HepG2 (cell line): ENCODE results near the gene TULP3. TPM values are rescaled to one million over a fixed set of nuclear protein-coding genes. Genes with fewer than 3 reads are reported as not detected.

ENCODE experiments used
- DR1 ChIP-seq: sonication (generic); formaldehyde crosslinking; IDR thresholded peaks from 2 replicates; pipeline ENCODE4 v1.8.0; 2021; ENCODE audit warnings: mild to moderate bottlenecking, missing genetic modification reagents, inconsistent platforms
- DZIP1 ChIP-seq: sonication (generic); formaldehyde crosslinking; IDR thresholded peaks from 2 replicates; pipeline ENCODE4 v1.5.0; 2020; ENCODE audit warnings: mild to moderate bottlenecking, missing genetic modification reagents
- MBD4 ChIP-seq: IDR thresholded peaks from 2 replicates; pipeline ENCODE4 v1.6.1; 2012; ENCODE audit warnings: low read length, inconsistent platforms, borderline replicate concordance
- NCOA5 ChIP-seq: sonication (generic); formaldehyde crosslinking; IDR thresholded peaks from 2 replicates; pipeline ENCODE4 v1.4.0; 2020; ENCODE audit warnings: missing genetic modification reagents
- NR2F1 ChIP-seq, 2 experiments: fragments of 450-650 bp in 1 of 2; formaldehyde crosslinking in 1 of 2; IDR thresholded peaks; 2 replicates each; pipeline versions ENCODE4 v1.5.0 to v1.6.1; 2016 to 2020; ENCODE audit warnings: mild to moderate bottlenecking in 1 of 2, missing compliant biosample characterization in 1 of 2, missing genetic modification reagents in 1 of 2, moderate library complexity in 1 of 2
- POGK ChIP-seq: sonication (generic); formaldehyde crosslinking; conservative IDR thresholded peaks from 2 replicates; pipeline ENCODE4 v1.8.0; 2022; ENCODE audit warnings: mild to moderate bottlenecking, moderate library complexity, missing genetic modification reagents
- THAP9 ChIP-seq: sonication (generic); formaldehyde crosslinking; IDR thresholded peaks from 2 replicates; pipeline ENCODE4; 2020; ENCODE audit warnings: missing genetic modification reagents, mild to moderate bottlenecking, borderline replicate concordance
- TMF1 ChIP-seq: sonication (generic); formaldehyde crosslinking; IDR thresholded peaks from 2 replicates; pipeline ENCODE4 v1.8.1; 2022; ENCODE audit warnings: low read depth, missing genetic modification reagents
- ZBTB38 ChIP-seq: sonication (generic); formaldehyde crosslinking; IDR thresholded peaks from 2 replicates; pipeline ENCODE4 v1.5.1; 2020; ENCODE audit warnings: mild to moderate bottlenecking, missing genetic modification reagents
- ZKSCAN1 ChIP-seq: fragments of 150-350 bp; IDR thresholded peaks from 2 replicates; pipeline ENCODE4 v1.6.1; 2014; ENCODE audit warnings: low read length
- ZNF10 ChIP-seq: sonication (generic); formaldehyde crosslinking; IDR thresholded peaks from 2 replicates; pipeline ENCODE4 v1.4.0; 2020; ENCODE audit warnings: mild to moderate bottlenecking, low read depth, missing genetic modification reagents, borderline replicate concordance
- ZNF333 ChIP-seq: sonication (generic); formaldehyde crosslinking; IDR thresholded peaks from 2 replicates; pipeline ENCODE4 v1.4.0; 2020; ENCODE audit warnings: mild to moderate bottlenecking, missing genetic modification reagents, borderline replicate concordance
- ZNF362 ChIP-seq: sonication (generic); formaldehyde crosslinking; IDR thresholded peaks from 2 replicates; pipeline ENCODE4 v1.4.0; 2020; ENCODE audit warnings: missing genetic modification reagents, mild to moderate bottlenecking, borderline replicate concordance
- ZNF691 ChIP-seq: sonication (generic); formaldehyde crosslinking; IDR thresholded peaks from 2 replicates; pipeline ENCODE4 v1.4.0; 2020; ENCODE audit warnings: missing genetic modification reagents, low read depth, mild to moderate bottlenecking, borderline replicate concordance
- ZNF784 ChIP-seq: sonication (generic); formaldehyde crosslinking; IDR thresholded peaks from 2 replicates; pipeline ENCODE4 v1.5.1; 2020; ENCODE audit warnings: missing genetic modification reagents, mild to moderate bottlenecking, borderline replicate concordance
- ZSCAN30 ChIP-seq: sonication (generic); formaldehyde crosslinking; IDR thresholded peaks from 2 replicates; pipeline ENCODE4 v1.5.0; 2020; ENCODE audit warnings: mild to moderate bottlenecking, missing genetic modification reagents
- polyA plus RNA-seq, 8 experiments: library from polyadenylated mRNA; depleted of rRNA in 3 of 8; stranded (reverse) in 7 of 8; unstranded in 1 of 8; fragments of >200 nt; fragmentation: Illumina TruSeq in 4 of 8; extraction: Trizol in 4 of 8; gene quantifications; 2 replicates each; pipeline versions ENCODE4 v1.2.1 to v1.2.3, GENCODE V29; 2011 to 2016; ENCODE audit warnings: low read depth in 4 of 8, missing spikeins in 1 of 8, mixed read lengths in 1 of 8; ENCODE audit not compliant: insufficient read depth in 1 of 8
- total RNA-seq, 5 experiments: library from RNA; depleted of rRNA; stranded (reverse); fragments of >200 nt; fragmentation: Illumina TruSeq; extraction: Trizol; gene quantifications; 2 replicates each; pipeline ENCODE4 v1.2.3, GENCODE V29; 2016; ENCODE audit warnings: low read depth in 1 of 5

TULP3 gene
- total and polyA plus RNA-seq, 2 of the 13 experiments (the other 11 are each of a cell fraction or from before 2014, with no cell fraction given), result 11.2 to 13.2 TPM

GRCh38 chr12:2890388-2891239 lies at the start of gene TULP3 (continued):
- TF ChIP-seq POGK (CRISPR knock-in tag), result no peak; the same call in 1 of the 2 replicates
- no peak for TF ChIP-seq MBD4
- TF ChIP-seq ZKSCAN1, result no peak
- TF ChIP-seq THAP9 (CRISPR knock-in tag), result peak; percentile 97
- peak; percentile 79; the same call in 1 of the 2 replicates for TF ChIP-seq ZSCAN30 (CRISPR knock-in tag)
- TF ChIP-seq ZNF691 (CRISPR knock-in tag), result 0 out of 2 replicates have a peak, but pooled peaks have one; percentile 47
- TF ChIP-seq ZNF784, result 0 out of 2 replicates have a peak, but pooled peaks have one; percentile 16
- no peak for TF ChIP-seq DZIP1 (CRISPR knock-in tag)
- no peak for TF ChIP-seq ZNF10 (CRISPR knock-in tag)
- peak; percentile 93 for TF ChIP-seq ZBTB38 (CRISPR knock-in tag)
- TF ChIP-seq ZNF362 (CRISPR knock-in tag), result peak; percentile 45; the same call in 1 of the 2 replicates
- no peak for TF ChIP-seq DR1
- TF ChIP-seq NR2F1 (CRISPR knock-in tag; IDR thresholded peaks at IDR 0.05), result no peak
- 0 out of 2 replicates have a peak, but pooled peaks have one; percentile 38 for TF ChIP-seq ZNF333
- TF ChIP-seq TMF1, result 0 out of 2 replicates have a peak, but pooled peaks have one; percentile 79
- TF ChIP-seq NCOA5 (CRISPR knock-in tag), result no peak
